Body of pancreas (tissue), 4 donors: ENCODE results near the gene PRMT3. TPM values are rescaled to one million over a fixed set of nuclear protein-coding genes. Genes with fewer than 3 reads are reported as not detected.

Source experiments
- ATAC-seq: fragments of 150-250 bp; one replicate; pipeline ENCODE4 v1.9.1; 2016
- DNase-seq, 4 donors: peaks; one replicate each; pipeline ENCODE4 v3.0.0-alpha.2; 2019
- H3K27ac ChIP-seq, 4 donors: fragments of 200-600 bp; sonication (generic); 1 replicate in 3 of 4; 2 replicates in 1 of 4; pipeline versions ENCODE4 v1.5.1 to v1.6.1; 2016 to 2019; ENCODE audit warnings: mild to moderate bottlenecking in 1 of 4, mixed read lengths in 1 of 4, moderate library complexity in 1 of 4
- H3K27me3 ChIP-seq, 2 donors: fragments of 200-600 bp; sonication (generic); one replicate each; pipeline ENCODE4 v1.6.0; 2016; ENCODE audit warnings: mild to moderate bottlenecking in 1 of 2
- H3K36me3 ChIP-seq, 2 donors: fragments of 200-600 bp; sonication (generic); replicated peaks in 1 of 2; 2 replicates each; pipeline ENCODE4 v1.5.1; 2016; ENCODE audit warnings: low read depth in 2 of 2; ENCODE audit not compliant: insufficient read depth in 1 of 2
- H3K4me1 ChIP-seq: fragments of 200-600 bp; sonication (generic); one replicate; pipeline ENCODE4 v1.6.0; 2016
- H3K4me3 ChIP-seq, 2 donors: fragments of 200-600 bp; sonication (generic); 1 replicate in 1 of 2; 2 replicates in 1 of 2; pipeline ENCODE4 v1.5.1; 2016 to 2019
- H3K9me3 ChIP-seq, 3 donors: fragments of 200-600 bp; sonication (generic); 1 replicate in 2 of 3; 2 replicates in 1 of 3; pipeline ENCODE4 v1.5.1; 2016
- CTCF ChIP-seq, 7 experiments: fragments of 450-650 bp in 4 of 7; fragments of 200-600 bp in 3 of 7; sonication (generic) in 3 of 7; IDR thresholded peaks; one replicate each; pipeline ENCODE4 v1.5.1; 2016 to 2019; ENCODE audit warnings: antibody characterized with exemption in 7 of 7
- POLR2A ChIP-seq, 3 donors: fragments of 450-650 bp; IDR thresholded peaks; one replicate each; pipeline ENCODE4 v1.6.1; 2016; ENCODE audit warnings: antibody characterized with exemption in 3 of 3, mild to moderate bottlenecking in 2 of 3
- WGBS, 2 donors: methylation state at CpG; one replicate each; pipeline ENCODE4 v1.1.5; 2017; 5-methylcytosine and 5-hydroxymethylcytosine counted together
- intact Hi-C: fragments of 100-400 bp; cut with DNase I; formaldehyde crosslinking; loops from one replicate; pipeline ENCODE4 v1.15.1; 2023
- total RNA-seq, 2 donors: library from RNA; depleted of rRNA; stranded (reverse); fragments of >200 nt; gene quantifications; one replicate each; pipeline ENCODE4 v1.1.0, GENCODE V29; 2016

Gene PRMT3
- total RNA-seq, 2 donors from 2014 or later, result 15.6 to 20.4 TPM

DNA sequence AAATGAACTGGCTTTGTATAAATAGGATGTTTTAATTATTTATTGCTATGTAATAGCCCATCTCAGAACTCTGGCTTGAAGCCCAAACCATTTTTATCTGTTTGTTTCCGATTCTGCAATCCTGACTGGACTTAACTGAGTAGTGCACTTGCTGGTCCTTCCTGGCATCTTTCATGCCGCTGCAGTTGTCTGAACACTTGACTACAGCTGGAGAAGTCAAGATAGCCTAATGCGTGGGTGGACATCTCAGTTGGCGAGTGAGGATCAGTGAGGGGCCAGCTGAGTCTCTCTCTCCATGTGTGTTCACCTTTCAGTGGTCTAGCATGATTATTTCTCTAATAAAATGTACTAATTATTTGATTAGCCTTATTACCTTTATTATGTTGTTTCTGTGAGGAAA lies 105.8 kb downstream of the PRMT3 start:
- 76 to 77% methylated on average over 4 of the region's 4 CpGs for WGBS, 2 donors
- no peaks in the 10 kb centered on the region for H3K27me3 ChIP-seq
- intact Hi-C loops, result no loop called here
- DNase-seq (no peak), ATAC-seq (no peak)
- no peak overlapping the region for H3K27ac ChIP-seq
- peaks cover 0 to 3% of the 10 kb centered on the region in 2 donors for H3K36me3 ChIP-seq
- TF ChIP-seq POLR2A (IDR thresholded peaks at IDR 0.05) (no peak), CTCF (IDR thresholded peaks at IDR 0.05) (no peak)
- no peak overlapping the region for H3K4me3 ChIP-seq
- no peaks in the 10 kb centered on the region for H3K9me3 ChIP-seq
- H3K4me1 ChIP-seq, result peaks cover 3% of the 10 kb centered on the region

GRCh38 chr11:20497124-20497792 lies 109.7 kb downstream of the PRMT3 start:
- Histone ChIP-seq H3K36me3 (peaks cover 0 to 3% of the 10 kb centered on the region in 2 donors), H3K4me1 (no peaks in the 10 kb centered on the region), H3K27me3 (no peaks in the 10 kb centered on the region), H3K4me3 (no peak overlapping the region), H3K27ac (no peak overlapping the region), H3K9me3 (no peaks in the 10 kb centered on the region)
- WGBS, 2 donors, result 94 to 95% methylated on average over 5 of the region's 5 CpGs
- TF ChIP-seq POLR2A (IDR thresholded peaks at IDR 0.05) (no peak), CTCF (IDR thresholded peaks at IDR 0.05) (no peak)
- DNase-seq (no peak), ATAC-seq (no peak)
- intact Hi-C loops, result no loop called here

DNA sequence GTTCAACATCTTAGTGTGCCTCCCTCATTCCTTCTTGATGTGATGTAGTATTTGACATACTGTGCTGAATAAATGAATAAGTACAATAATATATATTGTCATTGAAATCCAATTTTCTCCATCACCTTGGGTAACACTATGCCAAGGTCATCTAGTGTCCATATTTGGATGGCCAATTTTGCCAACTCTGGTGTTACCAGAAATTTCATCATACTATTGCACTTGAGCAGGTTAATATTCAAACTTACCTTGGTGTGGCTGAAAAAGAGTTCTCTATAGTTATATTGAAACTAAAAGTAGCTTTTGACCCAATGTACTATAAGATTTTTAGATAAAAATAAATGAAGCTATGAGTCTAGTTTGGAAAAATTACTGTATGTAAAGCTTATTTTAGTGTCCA lies 113.7 kb downstream of the PRMT3 start:
- intact Hi-C loops, result no loop called here
- no peak for DNase-seq

DNA sequence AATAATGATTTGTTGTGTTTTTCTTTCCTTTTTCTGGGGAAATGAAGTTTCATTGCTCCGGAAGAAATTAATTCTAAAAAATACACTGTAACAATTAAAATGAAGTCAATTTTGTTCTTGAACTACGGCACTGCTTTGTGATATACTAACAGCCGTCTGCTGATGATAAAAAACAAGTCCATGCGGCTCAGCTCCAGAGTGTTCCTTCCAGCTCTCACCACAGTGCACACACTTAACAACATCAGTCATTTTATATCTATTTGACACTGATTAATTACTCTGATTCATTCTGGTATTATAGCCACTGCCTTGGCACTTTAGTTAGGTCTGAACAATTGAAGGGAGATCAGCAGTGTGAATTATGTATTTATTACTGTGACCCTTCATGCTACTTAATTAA lies 114.5 kb downstream of the PRMT3 start:
- TF ChIP-seq CTCF (IDR thresholded peaks at IDR 0.05) (no peak), POLR2A (IDR thresholded peaks at IDR 0.05) (no peak)
- H3K36me3 ChIP-seq, result no peaks in the 10 kb centered on the region
- ATAC-seq (no peak), DNase-seq (no peak)
- no peaks in the 10 kb centered on the region for H3K9me3 ChIP-seq
- H3K27me3 ChIP-seq, result no peaks in the 10 kb centered on the region
- WGBS, 2 donors, result 85 to 91% methylated on average over 4 of the region's 4 CpGs
- no peaks in the 10 kb centered on the region for H3K4me1 ChIP-seq
- intact Hi-C loops, result no loop called here
- H3K4me3 ChIP-seq, result no peak overlapping the region
- H3K27ac ChIP-seq, result no peak overlapping the region

More for the DNA sequence above, 113.7 kb downstream of the PRMT3 start:
- Histone ChIP-seq H3K36me3 (no peaks in the 10 kb centered on the region), H3K27me3 (no peaks in the 10 kb centered on the region), H3K4me3 (no peak overlapping the region), H3K9me3 (no peaks in the 10 kb centered on the region), H3K4me1 (no peaks in the 10 kb centered on the region), H3K27ac (no peak overlapping the region)
- no peak for ATAC-seq
- TF ChIP-seq POLR2A (IDR thresholded peaks at IDR 0.05), result no peak
- no peak for TF ChIP-seq CTCF (IDR thresholded peaks at IDR 0.05)

DNA sequence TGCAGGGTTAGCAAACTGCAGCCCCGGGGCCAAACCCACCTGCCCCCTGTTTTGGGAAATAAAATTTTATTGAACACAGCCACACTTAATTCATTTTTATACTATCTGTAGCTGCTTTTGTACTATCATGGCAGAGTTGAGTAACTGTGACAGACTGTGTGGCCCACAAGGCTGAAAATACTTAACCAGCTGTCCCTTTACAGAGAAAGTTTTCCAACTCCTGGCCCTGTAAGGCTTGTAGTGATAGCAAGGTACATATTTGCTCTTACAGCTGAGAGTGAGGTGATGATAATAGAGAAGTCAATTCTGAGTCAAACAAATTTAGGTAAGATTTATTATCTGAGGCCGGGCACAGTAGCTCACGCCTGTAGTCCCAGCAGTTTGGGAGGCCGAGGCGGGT lies 124.5 kb downstream of the PRMT3 start:
- ATAC-seq, result no peak
- H3K27ac ChIP-seq, result no peak overlapping the region
- no peak overlapping the region for H3K4me3 ChIP-seq
- TF ChIP-seq CTCF (IDR thresholded peaks at IDR 0.05) (no peak), POLR2A (IDR thresholded peaks at IDR 0.05) (no peak)
- DNase-seq, result no peak
- intact Hi-C loops, result no loop called here
- 28 to 29% methylated on average over 5 of the region's 5 CpGs for WGBS, 2 donors
- H3K36me3 ChIP-seq, result peaks cover 0 to 3% of the 10 kb centered on the region in 2 donors
- no peaks in the 10 kb centered on the region for H3K27me3 ChIP-seq
- H3K9me3 ChIP-seq, result no peaks in the 10 kb centered on the region
- H3K4me1 ChIP-seq, result peaks cover 10% of the 10 kb centered on the region
